Endothelial cell of umbilical vein (primary cell): ENCODE measurements around the gene CCND1.

Source experiments
- EZH2 ChIP-seq: IDR thresholded peaks from 2 replicates; pipeline ENCODE4 v1.6.1; 2012; ENCODE audit warnings: borderline replicate concordance, low read depth, mild to moderate bottlenecking, moderate library complexity, low read length, inconsistent platforms; ENCODE audit not compliant: severe bottlenecking
- FOS ChIP-seq: IDR thresholded peaks from 2 replicates; pipeline ENCODE4 v1.6.1; 2011; ENCODE audit warnings: mild to moderate bottlenecking, low read length, moderate library complexity, borderline replicate concordance; ENCODE audit not compliant: insufficient read depth
- GATA2 ChIP-seq: IDR thresholded peaks from 2 replicates; pipeline ENCODE4 v1.7.0; 2011; ENCODE audit warnings: low read depth, mild to moderate bottlenecking, moderate library complexity, mixed read lengths, low read length; ENCODE audit not compliant: insufficient read length, insufficient read depth
- JUN ChIP-seq: IDR thresholded peaks from 2 replicates; pipeline ENCODE4 v1.6.1; 2011; ENCODE audit warnings: borderline replicate concordance, low read depth; ENCODE audit not compliant: insufficient read length, insufficient read depth
- MYC ChIP-seq: IDR thresholded peaks from one replicate; pipeline ENCODE4 v1.6.1; 2011; ENCODE audit warnings: mild to moderate bottlenecking, low read depth, low read length
- POLR2A ChIP-seq: IDR thresholded peaks from 2 replicates; pipeline ENCODE4 v1.6.1; 2012; ENCODE audit warnings: low read depth, mild to moderate bottlenecking, control low read depth, low read length
- POLR2AphosphoS5 ChIP-seq: IDR thresholded peaks from 2 replicates; pipeline ENCODE4 v1.6.1; 2012; ENCODE audit warnings: low read depth, mild to moderate bottlenecking, control low read depth, low read length, moderate library complexity; ENCODE audit not compliant: insufficient read depth
- TF ChIP-seq, protein P1 (sequence below), 2 donors: IDR thresholded peaks; 1 replicate in 1 of 2; 2 replicates in 1 of 2; pipeline ENCODE4 v1.5.1; 2011; ENCODE audit warnings: low read length in 2 of 2, mild to moderate bottlenecking in 2 of 2, moderate library complexity in 2 of 2, control low read depth in 1 of 2, inconsistent platforms in 1 of 2, low read depth in 1 of 2; ENCODE audit not compliant: insufficient read depth in 1 of 2; ENCODE audit errors: extremely low read depth in 1 of 2
- TF ChIP-seq, protein P2 (sequence below): IDR thresholded peaks from 2 replicates; pipeline ENCODE4 v1.6.1; 2011; ENCODE audit not compliant: insufficient read depth, insufficient read length

DNA sequence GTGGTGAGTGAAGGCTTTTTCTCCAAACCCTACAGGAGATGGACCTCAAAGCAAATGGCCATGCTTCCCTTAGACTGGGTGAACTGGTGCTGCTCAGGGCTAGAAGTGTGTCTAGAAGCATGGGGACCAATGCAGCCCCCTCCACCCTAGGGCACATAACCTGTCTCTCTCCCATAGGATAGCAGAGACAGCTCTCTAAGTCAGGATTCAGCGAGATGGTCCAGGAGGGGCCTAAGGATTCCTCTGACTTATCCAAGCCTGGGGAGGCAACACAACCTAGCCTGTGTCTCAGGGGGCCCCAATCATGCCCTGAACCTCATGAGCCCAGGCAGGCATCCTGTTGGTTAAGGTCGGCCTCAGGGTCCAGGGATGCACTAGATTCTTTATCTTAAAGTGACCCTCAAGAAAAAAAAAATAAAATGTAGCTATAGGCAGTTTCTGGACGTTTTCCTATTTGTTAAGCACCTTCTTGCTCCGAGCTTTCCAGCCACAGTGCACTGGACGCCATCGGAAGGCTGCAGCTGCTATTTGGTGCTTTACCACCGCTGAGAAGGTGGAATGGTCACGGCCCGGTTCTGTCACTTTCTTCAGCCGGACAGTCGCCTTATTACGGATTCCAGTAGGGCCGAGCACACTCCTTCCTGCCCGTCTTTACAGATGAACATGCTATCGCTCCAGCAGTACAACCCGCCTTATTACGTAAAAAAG is 5.0 kb upstream of the CCND1 start:
- TF ChIP-seq, protein P1, sequence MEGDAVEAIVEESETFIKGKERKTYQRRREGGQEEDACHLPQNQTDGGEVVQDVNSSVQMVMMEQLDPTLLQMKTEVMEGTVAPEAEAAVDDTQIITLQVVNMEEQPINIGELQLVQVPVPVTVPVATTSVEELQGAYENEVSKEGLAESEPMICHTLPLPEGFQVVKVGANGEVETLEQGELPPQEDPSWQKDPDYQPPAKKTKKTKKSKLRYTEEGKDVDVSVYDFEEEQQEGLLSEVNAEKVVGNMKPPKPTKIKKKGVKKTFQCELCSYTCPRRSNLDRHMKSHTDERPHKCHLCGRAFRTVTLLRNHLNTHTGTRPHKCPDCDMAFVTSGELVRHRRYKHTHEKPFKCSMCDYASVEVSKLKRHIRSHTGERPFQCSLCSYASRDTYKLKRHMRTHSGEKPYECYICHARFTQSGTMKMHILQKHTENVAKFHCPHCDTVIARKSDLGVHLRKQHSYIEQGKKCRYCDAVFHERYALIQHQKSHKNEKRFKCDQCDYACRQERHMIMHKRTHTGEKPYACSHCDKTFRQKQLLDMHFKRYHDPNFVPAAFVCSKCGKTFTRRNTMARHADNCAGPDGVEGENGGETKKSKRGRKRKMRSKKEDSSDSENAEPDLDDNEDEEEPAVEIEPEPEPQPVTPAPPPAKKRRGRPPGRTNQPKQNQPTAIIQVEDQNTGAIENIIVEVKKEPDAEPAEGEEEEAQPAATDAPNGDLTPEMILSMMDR (IDR thresholded peaks at IDR 0.05; ENCODE audit: extremely low read depth in 1 of 2, insufficient read depth in 1 of 2, low read depth in 1 of 2, low read length in 2 of 2), result no peak
- TF ChIP-seq POLR2A, result no peak
- no peak for TF ChIP-seq POLR2AphosphoS5
- TF ChIP-seq MYC, result no peak
- TF ChIP-seq, protein P2, sequence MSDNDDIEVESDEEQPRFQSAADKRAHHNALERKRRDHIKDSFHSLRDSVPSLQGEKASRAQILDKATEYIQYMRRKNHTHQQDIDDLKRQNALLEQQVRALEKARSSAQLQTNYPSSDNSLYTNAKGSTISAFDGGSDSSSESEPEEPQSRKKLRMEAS, result no peak
- no peak for TF ChIP-seq JUN
- TF ChIP-seq EZH2, result no peak
- TF ChIP-seq GATA2, result no peak
- TF ChIP-seq FOS, result no peak
